ENCODE measurements around the gene CST4.
"Not testable (repeated sequence)": the region's sequence is repeated elsewhere in the genome, so short reads cannot be mapped to it uniquely, and the experiment has no call there.

DNA sequence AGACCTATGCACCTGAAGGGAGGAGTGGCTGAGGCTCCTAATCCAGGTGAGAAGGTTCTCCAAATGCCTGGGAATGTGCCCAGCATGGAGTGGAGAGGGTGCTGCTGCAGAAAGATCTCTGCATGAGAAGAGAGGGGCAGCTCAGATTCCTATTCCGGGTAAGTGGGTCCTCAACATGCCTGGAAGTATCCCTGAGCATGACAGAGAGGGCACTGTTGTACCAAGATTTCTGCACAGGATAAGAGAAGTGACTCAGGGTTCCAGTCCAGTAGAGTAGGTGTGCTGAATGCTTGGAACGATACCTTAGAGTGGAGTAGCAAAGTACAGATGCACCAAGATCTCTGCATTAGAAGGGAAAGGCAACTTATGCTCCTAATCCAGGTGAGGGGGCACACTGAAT lies 46.1 kb upstream of the CST4 start:
- TF ChIP-seq, protein P1, sequence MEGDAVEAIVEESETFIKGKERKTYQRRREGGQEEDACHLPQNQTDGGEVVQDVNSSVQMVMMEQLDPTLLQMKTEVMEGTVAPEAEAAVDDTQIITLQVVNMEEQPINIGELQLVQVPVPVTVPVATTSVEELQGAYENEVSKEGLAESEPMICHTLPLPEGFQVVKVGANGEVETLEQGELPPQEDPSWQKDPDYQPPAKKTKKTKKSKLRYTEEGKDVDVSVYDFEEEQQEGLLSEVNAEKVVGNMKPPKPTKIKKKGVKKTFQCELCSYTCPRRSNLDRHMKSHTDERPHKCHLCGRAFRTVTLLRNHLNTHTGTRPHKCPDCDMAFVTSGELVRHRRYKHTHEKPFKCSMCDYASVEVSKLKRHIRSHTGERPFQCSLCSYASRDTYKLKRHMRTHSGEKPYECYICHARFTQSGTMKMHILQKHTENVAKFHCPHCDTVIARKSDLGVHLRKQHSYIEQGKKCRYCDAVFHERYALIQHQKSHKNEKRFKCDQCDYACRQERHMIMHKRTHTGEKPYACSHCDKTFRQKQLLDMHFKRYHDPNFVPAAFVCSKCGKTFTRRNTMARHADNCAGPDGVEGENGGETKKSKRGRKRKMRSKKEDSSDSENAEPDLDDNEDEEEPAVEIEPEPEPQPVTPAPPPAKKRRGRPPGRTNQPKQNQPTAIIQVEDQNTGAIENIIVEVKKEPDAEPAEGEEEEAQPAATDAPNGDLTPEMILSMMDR (IDR thresholded peaks at IDR 0.05), result not testable (repeated sequence)
- TF ChIP-seq POLR2AphosphoS5 (IDR thresholded peaks at IDR 0.05), result not testable (repeated sequence)

All from sigmoid colon (tissue), 4 donors.